SJCRH30 (cell line): ENCODE results near the gene OSTM1. TPM values are rescaled to one million over a fixed set of nuclear protein-coding genes. Genes with fewer than 3 reads are reported as not detected.

Source experiments
- total RNA-seq: library from RNA; depleted of rRNA; stranded (reverse); fragments of >200 nt; shearing (Covaris generic); gene quantifications from 2 replicates; pipeline ENCODE4 v1.2.3, GENCODE V29; 2014; rRNA removed

The OSTM1 gene
- total RNA-seq, 1 experiment from 2014 or later = 39.3 TPM

Other genes with a start within 250 kb of the OSTM1 start
- 19.9 and 25.6 TPM in 2 replicates for gene SEC63, start 116.5 kb downstream of the OSTM1 start, total RNA-seq
- 0.13 and 0.22 TPM in 2 replicates for gene NR2E1, start 91.3 kb upstream of the OSTM1 start, total RNA-seq
- gene SNX3, start 186.3 kb upstream of the OSTM1 start, total RNA-seq = 189 and 209 TPM in 2 replicates
- gene AFG1L, start 220.3 kb upstream of the OSTM1 start, total RNA-seq = 4.4 and 6.3 TPM in 2 replicates